Fibroblast of villous mesenchyme (primary cell): Measurements from ENCODE around the gene COA8. TPM values are rescaled to one million over a fixed set of nuclear protein-coding genes. Genes with fewer than 3 reads are reported as not detected.
A peak's percentile ranks its signal among the peaks of the same experiment; 100 is the strongest.
"Not testable (repeated sequence)": the region's sequence is repeated elsewhere in the genome, so short reads cannot be mapped to it uniquely, and the experiment has no call there.

ENCODE experiments used
- DNase-seq: peaks from one replicate; pipeline ENCODE4 v3.0.0-alpha.2; 2010; ENCODE audit warnings: low read depth
- H3K4me3 ChIP-seq: 2 replicates; pipeline ENCODE4 v1.5.1; 2011; ENCODE audit warnings: low read depth, mild to moderate bottlenecking, low read length
- CTCF ChIP-seq: IDR thresholded peaks from 2 replicates; pipeline ENCODE4 v1.5.1; 2012; ENCODE audit warnings: low read depth, mild to moderate bottlenecking, low read length; ENCODE audit not compliant: insufficient read depth
- total RNA-seq: library from RNA; depleted of rRNA; stranded (reverse); fragments of >200 nt; gene quantifications from 2 replicates; pipeline ENCODE4 v1.2.3, GENCODE V29; 2012

Gene COA8
- total RNA-seq, 1 donor: 32.0 TPM

GRCh38 chr14:103521951-103522563, 40.7 kb upstream of the COA8 start:
- H3K4me3 ChIP-seq: peak overlapping the region; percentile 60
- TF ChIP-seq CTCF: no peak
- no peak for DNase-seq

- H3K4me3 ChIP-seq: peak within 1 kb of the TSS; percentile 60
- peak; percentile 56 for DNase-seq
- TF ChIP-seq CTCF: no peak
These were observed 39.8 kb upstream of the COA8 start, which contains the start of gene CKB for GRCh38 chr14:103522649-103523574. Gene CKB (minus strand): TSS chr14:103522830. CDS start chr14:103522493, 337 bp downstream.

GRCh38 chr14:103523575-103523954, 39.2 kb upstream of the COA8 start:
- TF ChIP-seq CTCF: no peak
- no peak for DNase-seq
- no peak overlapping the region for H3K4me3 ChIP-seq

GRCh38 chr14:103524002-103524935, 38.5 kb upstream of the COA8 start:
- no peak overlapping the region for H3K4me3 ChIP-seq
- TF ChIP-seq CTCF: no peak
- DNase-seq: no peak

GRCh38 chr14:103525430-103526246, 37.1 kb upstream of the COA8 start:
- not testable (repeated sequence) for DNase-seq, H3K4me3 ChIP-seq

GRCh38 chr14:103526247-103526913, 36.4 kb upstream of the COA8 start:
- no peak overlapping the region for H3K4me3 ChIP-seq
- TF ChIP-seq CTCF: no peak
- DNase-seq: no peak
